Kidney (tissue), 14 donors: Measurements from ENCODE around the gene DSCAM. TPM values are rescaled to one million over a fixed set of nuclear protein-coding genes. Genes with fewer than 3 reads are reported as not detected.
"Not testable (repeated sequence)": the region's sequence is repeated elsewhere in the genome, so short reads cannot be mapped to it uniquely, and the experiment has no call there.

Experiments used
- DNase-seq, 5 donors: peaks; one replicate each; pipeline ENCODE4 v3.0.0-alpha.2; 2013 to 2020
- FAIRE-seq: peaks from 2 replicates; lab custom pipeline; 2012; peaks lifted over from hg19 to GRCh38; lab: Jason Lieb, UNC
- H3K27ac ChIP-seq, 2 donors: one replicate each; pipeline ENCODE4 v1.7.0; 2013; ENCODE audit warnings: low read depth in 2 of 2, low read length in 2 of 2, inconsistent platforms in 1 of 2
- H3K27me3 ChIP-seq: one replicate; pipeline ENCODE4 v1.7.1; 2013; ENCODE audit warnings: low read length, inconsistent platforms; ENCODE audit not compliant: control insufficient read depth, insufficient read depth
- H3K36me3 ChIP-seq, 3 donors: one replicate each; pipeline versions ENCODE4 v1.7.0 to v1.7.1; 2013; ENCODE audit warnings: low read length in 3 of 3, control low read depth in 1 of 3, inconsistent platforms in 1 of 3; ENCODE audit not compliant: insufficient read depth in 3 of 3, control insufficient read depth in 2 of 3
- H3K4me1 ChIP-seq, 3 donors: one replicate each; pipeline versions ENCODE4 v1.7.0 to v1.7.1; 2013; ENCODE audit warnings: low read length in 3 of 3, inconsistent platforms in 1 of 3, low read depth in 1 of 3; ENCODE audit not compliant: control insufficient read depth in 2 of 3, insufficient read depth in 2 of 3
- H3K4me3 ChIP-seq, 3 donors: one replicate each; pipeline versions ENCODE4 v1.7.0 to v1.8.1; 2013; ENCODE audit warnings: low read length in 3 of 3, control low read depth in 1 of 3, inconsistent platforms in 1 of 3
- H3K9ac ChIP-seq, 3 donors: one replicate each; pipeline versions ENCODE4 v1.7.0 to v1.7.1; 2013; ENCODE audit warnings: low read length in 3 of 3, control low read depth in 1 of 3, inconsistent platforms in 1 of 3
- H3K9me3 ChIP-seq, 3 donors: one replicate each; pipeline versions ENCODE4 v1.7.0 to v1.7.1; 2013; ENCODE audit warnings: low read length in 3 of 3, control low read depth in 1 of 3, inconsistent platforms in 1 of 3; ENCODE audit not compliant: control insufficient read depth in 2 of 3, insufficient read depth in 1 of 3
- CTCF ChIP-seq: IDR thresholded peaks from 3 replicates; pipeline ENCODE4 v1.5.1; 2012; ENCODE audit warnings: mild to moderate bottlenecking, moderate library complexity, borderline replicate concordance; ENCODE audit not compliant: insufficient read depth; ENCODE audit errors: extremely low read depth
- intact Hi-C: fragments of 100-400 bp; cut with DNase I; formaldehyde crosslinking; loops from one replicate; pipeline ENCODE4 v1.11.1; 2022
- polyA plus RNA-seq: library from polyadenylated mRNA; stranded (reverse); fragments of 350-450 nt; fragmentation: Illumina TruSeq; extraction: RNeasy Lipid Tissue Mini Kit (QIAGEN cat#74804); gene quantifications from one replicate; pipeline ENCODE4 v1.2.3, GENCODE V29; 2014; ENCODE audit warnings: low read depth, low replicate concordance; ENCODE audit not compliant: insufficient read depth
- total RNA-seq: library from RNA; stranded (reverse); fragmentation: NEBNext Ultra II Directional; extraction: Animal tissue kit (Norgen Biotek cat#: 25700); gene quantifications from one replicate; pipeline ENCODE4 v1.2.1, GENCODE V29; 2021
- donor health status: control.
- donor health status: control.
- donor health status: control.
- donor health status: control.
- donor health status: control.
- donor health status: DM: yes; HTN: yes; CAD: no.
- donor health status: Normal renal cell carcinoma (clear cell type).

The DSCAM gene
- total and polyA plus RNA-seq, 2 donors from 2014 or later: not detected

GRCh38 chr21:40331804-40332203 lies 515.2 kb downstream of the DSCAM start:
- FAIRE-seq (no peak), DNase-seq (no peak)
- TF ChIP-seq CTCF: no peak
- intact Hi-C loops: no loop called here
- Histone ChIP-seq H3K36me3 (no peaks in the 10 kb centered on the region), H3K9ac (no peak overlapping the region), H3K9me3 (no peaks in the 10 kb centered on the region), H3K4me3 (no peak overlapping the region), H3K27me3 (no peaks in the 10 kb centered on the region), H3K27ac (no peak overlapping the region), H3K4me1 (no peaks in the 10 kb centered on the region)

GRCh38 chr21:40331172-40331571 lies 515.8 kb downstream of the DSCAM start:
- Histone ChIP-seq H3K4me3 (no peak overlapping the region), H3K36me3 (no peaks in the 10 kb centered on the region), H3K4me1 (no peaks in the 10 kb centered on the region), H3K9ac (no peak overlapping the region), H3K9me3 (no peaks in the 10 kb centered on the region), H3K27me3 (no peaks in the 10 kb centered on the region), H3K27ac (no peak overlapping the region)
- FAIRE-seq (no peak), DNase-seq (no peak)
- no peak for TF ChIP-seq CTCF
- intact Hi-C loops: no loop called here

- FAIRE-seq (no peak), DNase-seq (no peak)
- H3K4me1 ChIP-seq: no peaks in the 10 kb centered on the region
- no peak overlapping the region for H3K9ac ChIP-seq
- TF ChIP-seq CTCF: no peak
- intact Hi-C loops: no loop called here
- no peaks in the 10 kb centered on the region for H3K27me3 ChIP-seq
- H3K27ac ChIP-seq: no peak overlapping the region
- no peak overlapping the region for H3K4me3 ChIP-seq
- H3K36me3 ChIP-seq: no peaks in the 10 kb centered on the region
- no peaks in the 10 kb centered on the region for H3K9me3 ChIP-seq
These were observed 522.6 kb downstream of the DSCAM start for GRCh38 chr21:40324389-40324788.

- H3K27ac ChIP-seq, DNase-seq, FAIRE-seq, H3K4me3 ChIP-seq, H3K4me1 ChIP-seq, intact Hi-C loops, H3K27me3 ChIP-seq, H3K36me3 ChIP-seq, H3K9ac ChIP-seq, H3K9me3 ChIP-seq: not testable (repeated sequence)
These were observed 526.2 kb downstream of the DSCAM start for GRCh38 chr21:40320718-40321117.
